Common myeloid progenitor, CD34-positive (primary cell): Measurements from ENCODE around the gene IRAK1.

Source experiments
- CTCF ChIA-PET: fragments of 350-600 bp; sonication (Branson Sonifier 250); formaldehyde crosslinking; loops from one replicate; lab custom pipeline; 2021; ENCODE audit warnings: antibody characterized with exemption; lab: Charles Lee
- POLR2A ChIA-PET: fragments of 350-600 bp; sonication (Branson Sonifier 250); formaldehyde crosslinking; loops from one replicate; lab custom pipeline; 2021; ENCODE audit warnings: antibody characterized with exemption; lab: Charles Lee
- DNase-seq, 3 donors: peaks; one replicate each; pipeline versions ENCODE4 v3.0.0 to v3.0.0-alpha.2; 2013
- H3K27ac ChIP-seq, 2 experiments: 1 replicate in 1 of 2; 2 replicates in 1 of 2; pipeline ENCODE4 v1.7.0; 2013; ENCODE audit warnings: inconsistent platforms in 2 of 2, low read length in 2 of 2, mild to moderate bottlenecking in 2 of 2, low read depth in 1 of 2, moderate library complexity in 1 of 2; ENCODE audit not compliant: severe bottlenecking in 2 of 2, insufficient read depth in 1 of 2, poor library complexity in 1 of 2
- H3K27me3 ChIP-seq, 5 experiments: replicated peaks in 2 of 5; 1 replicate in 3 of 5; 2 replicates in 2 of 5; pipeline versions ENCODE4 v1.6.1 to v1.7.0; 2013; ENCODE audit warnings: low read length in 4 of 5, mild to moderate bottlenecking in 2 of 5, moderate library complexity in 2 of 5, inconsistent platforms in 1 of 5; ENCODE audit not compliant: insufficient read depth in 5 of 5, control insufficient read depth in 4 of 5
- H3K36me3 ChIP-seq, 4 experiments: 1 replicate in 2 of 4; 2 replicates in 2 of 4; pipeline versions ENCODE4 v1.6.1 to v1.7.0; 2013; ENCODE audit warnings: low read length in 3 of 4, control low read depth in 1 of 4, mild to moderate bottlenecking in 1 of 4; ENCODE audit not compliant: control insufficient read depth in 4 of 4, insufficient read depth in 4 of 4
- H3K4me1 ChIP-seq, 4 experiments: 1 replicate in 3 of 4; 2 replicates in 1 of 4; pipeline versions ENCODE4 v1.6.1 to v1.7.1; 2013; ENCODE audit warnings: low read length in 3 of 4, mild to moderate bottlenecking in 3 of 4, control low read depth in 1 of 4, inconsistent platforms in 1 of 4, moderate library complexity in 1 of 4; ENCODE audit not compliant: control insufficient read depth in 4 of 4, insufficient read depth in 4 of 4; ENCODE audit errors: control extremely low read depth in 1 of 4
- H3K4me3 ChIP-seq, 7 experiments: 1 replicate in 4 of 7; 2 replicates in 3 of 7; pipeline versions ENCODE4 v1.5.1 to v1.7.0; 2013; ENCODE audit warnings: mild to moderate bottlenecking in 7 of 7, low read length in 6 of 7, moderate library complexity in 6 of 7, inconsistent platforms in 2 of 7, low read depth in 2 of 7, control low read depth in 1 of 7; ENCODE audit not compliant: insufficient read depth in 4 of 7, control insufficient read depth in 1 of 7; ENCODE audit errors: extremely low read depth in 1 of 7
- H3K9me3 ChIP-seq, 5 experiments: 1 replicate in 4 of 5; 2 replicates in 1 of 5; pipeline versions ENCODE4 v1.6.1 to v1.7.1; 2013; ENCODE audit warnings: low read length in 4 of 5, mild to moderate bottlenecking in 2 of 5, inconsistent platforms in 1 of 5, low read depth in 1 of 5, moderate library complexity in 1 of 5; ENCODE audit not compliant: control insufficient read depth in 4 of 5, insufficient read depth in 2 of 5; ENCODE audit errors: control extremely low read depth in 1 of 5
- WGBS: methylation state at CpG from one replicate; pipeline ENCODE4 v1.1.5; 2013; ENCODE audit not compliant: insufficient coverage; 5-methylcytosine and 5-hydroxymethylcytosine counted together

The IRAK1 gene

GRCh38 chrX:154027986-154028385 lies 8.3 kb upstream of the IRAK1 start:
- Histone ChIP-seq H3K27ac (no peak overlapping the region), H3K36me3 (peaks cover 3 to 59% (median 21%) of the 10 kb centered on the region in 4 experiments)

DNA sequence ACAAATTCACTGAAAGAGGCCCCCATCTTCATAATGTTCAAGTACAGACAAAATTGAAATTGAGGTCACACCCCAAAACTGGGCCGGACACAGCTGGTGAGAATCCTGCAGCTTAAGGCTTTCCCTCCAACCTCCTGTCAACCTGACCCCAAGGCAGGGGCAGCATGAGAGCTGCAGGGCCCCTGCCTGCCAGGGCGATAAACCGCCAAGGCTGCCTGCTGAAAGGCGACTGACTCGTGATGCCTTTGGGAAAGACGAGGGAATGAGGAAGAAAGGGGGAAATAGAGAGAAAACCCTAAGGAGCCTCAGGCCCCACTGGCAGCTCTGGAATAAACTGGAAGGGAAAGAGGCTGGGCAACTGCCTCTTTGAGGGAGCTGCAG lies 7.3 kb upstream of the IRAK1 start:
- no peak for DNase-seq
- H3K27me3 ChIP-seq, result peaks cover 0 to 51% (median 0%) of the 10 kb centered on the region in 5 experiments
- H3K36me3 ChIP-seq, result peaks cover 3 to 52% (median 18%) of the 10 kb centered on the region in 4 experiments
- ChIA-PET CTCF (interaction anchor here (1.0 to 2.3 kb wide), 5 partner anchors 14 to 61 kb away, joined by 3 to 6 read pairs (median 5); no protein-coding TSS in a partner anchor), POLR2A (no interaction called here)
- H3K4me1 ChIP-seq, result peaks cover 0 to 10% (median 4%) of the 10 kb centered on the region in 4 experiments
- no peaks in the 10 kb centered on the region for H3K9me3 ChIP-seq
- 96% methylated on average over 4 of the region's 6 CpGs for WGBS
- H3K4me3 ChIP-seq, result no peak overlapping the region
- no peak overlapping the region for H3K27ac ChIP-seq

More at GRCh38 chrX:154027986-154028385, 8.3 kb upstream of the IRAK1 start:
- CTCF ChIA-PET, result interaction anchor here (1.0 to 2.3 kb wide), 6 partner anchors 8 to 62 kb away, joined by 3 to 6 read pairs (median 4); no protein-coding TSS in a partner anchor
- WGBS, result 60% methylated on average over 1 of the region's 1 CpG
- H3K27me3 ChIP-seq, result peaks cover 0 to 44% (median 0%) of the 10 kb centered on the region in 5 experiments
- H3K4me3 ChIP-seq, result no peak overlapping the region
- H3K4me1 ChIP-seq, result peaks cover 0 to 6% (median 1%) of the 10 kb centered on the region in 4 experiments
- no peak for DNase-seq
- POLR2A ChIA-PET, result interaction anchor here (0.6 kb wide), 1 partner anchor 66 kb away, joined by 4 read pairs; no protein-coding TSS in a partner anchor
- no peaks in the 10 kb centered on the region for H3K9me3 ChIP-seq

DNA sequence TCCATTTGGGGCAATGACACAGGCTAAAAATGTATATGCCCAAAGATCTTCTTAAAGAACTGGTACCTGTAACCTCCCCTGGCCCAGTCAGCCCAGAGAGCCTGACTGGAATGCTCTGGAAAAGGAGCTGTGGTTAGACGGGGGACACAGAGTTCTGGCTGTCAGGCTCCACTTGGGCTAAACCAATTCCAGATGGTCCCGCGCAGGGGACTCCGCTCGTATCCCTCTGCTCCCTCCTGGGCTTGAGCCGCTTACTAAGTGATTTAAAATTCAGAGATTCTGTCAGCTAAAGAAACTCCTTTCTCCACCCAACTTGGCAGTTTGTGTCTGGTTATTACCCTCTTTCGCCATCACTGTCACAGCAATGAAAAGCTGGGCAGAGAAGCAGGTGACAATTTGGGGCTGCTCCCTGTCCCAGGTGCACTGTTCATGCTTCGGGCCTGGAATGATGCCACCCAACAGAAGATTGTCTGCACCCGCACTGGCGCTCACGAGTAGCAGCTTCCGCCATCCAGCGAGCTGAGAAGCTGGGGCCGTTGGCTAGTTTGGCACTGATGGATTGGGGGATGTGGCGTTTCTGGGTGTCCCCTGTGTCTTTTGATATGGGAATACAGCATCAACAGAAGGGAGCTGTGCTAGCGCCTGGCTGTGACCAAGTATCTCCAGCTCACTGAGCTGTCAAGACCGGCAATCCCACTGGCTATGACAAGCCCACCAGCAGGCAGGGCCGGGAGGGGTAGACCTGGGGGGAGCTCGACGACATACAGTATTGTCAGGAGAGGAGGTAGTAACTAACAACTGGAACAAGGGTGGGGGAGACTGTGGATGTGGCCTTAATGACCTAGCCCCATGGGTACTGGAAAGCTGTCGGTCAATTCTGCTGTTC lies 6.7 kb upstream of the IRAK1 start:
- H3K4me3 ChIP-seq, result no peak overlapping the region
- peaks cover 0 to 51% (median 0%) of the 10 kb centered on the region in 5 experiments for H3K27me3 ChIP-seq
- POLR2A ChIA-PET, result no interaction called here
- peaks cover 0 to 10% (median 6%) of the 10 kb centered on the region in 4 experiments for H3K4me1 ChIP-seq
- peaks cover 0 to 46% (median 15%) of the 10 kb centered on the region in 4 experiments for H3K36me3 ChIP-seq
- no peaks in the 10 kb centered on the region for H3K9me3 ChIP-seq
- DNase-seq, result no peak
- WGBS, result 95% methylated on average over 21 of the region's 21 CpGs
- H3K27ac ChIP-seq, result no peak overlapping the region
- CTCF ChIA-PET, result interaction anchor here (1.0 to 2.3 kb wide), 4 partner anchors 16 to 23 kb away, joined by 3 to 6 read pairs (median 5); no protein-coding TSS in a partner anchor

DNA sequence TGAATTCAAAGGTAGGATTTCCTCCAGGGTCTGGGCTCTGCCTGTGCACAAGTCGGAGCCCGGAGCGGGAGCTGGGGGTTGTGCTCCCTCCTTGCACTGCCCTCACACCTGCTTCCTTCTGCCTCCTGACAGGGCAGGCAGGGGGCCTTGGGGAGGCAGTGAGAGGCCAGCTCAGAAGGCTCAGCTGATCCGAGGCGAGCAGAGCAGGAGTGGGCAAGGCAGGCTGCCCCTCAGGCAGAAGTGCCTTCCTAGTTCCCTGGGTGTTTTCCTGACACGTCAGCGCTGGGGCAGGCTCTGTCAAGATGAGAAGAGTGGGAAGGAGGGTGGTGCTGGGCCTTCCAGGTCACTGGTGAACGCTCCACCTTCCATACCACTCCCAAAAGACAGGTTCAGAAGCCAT lies 5.5 kb upstream of the IRAK1 start:
- Histone ChIP-seq H3K4me1 (peaks cover 0 to 21% (median 18%) of the 10 kb centered on the region in 4 experiments), H3K27ac (peak overlapping the region in 1 of 2 experiments; percentile 43), H3K9me3 (no peaks in the 10 kb centered on the region), H3K4me3 (no peak overlapping the region), H3K36me3 (peaks cover 0 to 35% (median 11%) of the 10 kb centered on the region in 4 experiments), H3K27me3 (peaks cover 0 to 50% (median 0%) of the 10 kb centered on the region in 5 experiments)
- ChIA-PET CTCF (interaction anchor here (1.4 kb wide), 1 partner anchor 24 kb away, joined by 5 read pairs; no protein-coding TSS in a partner anchor), POLR2A (no interaction called here)
- no peak for DNase-seq
- WGBS, result 70% methylated on average over 6 of the region's 8 CpGs

DNA sequence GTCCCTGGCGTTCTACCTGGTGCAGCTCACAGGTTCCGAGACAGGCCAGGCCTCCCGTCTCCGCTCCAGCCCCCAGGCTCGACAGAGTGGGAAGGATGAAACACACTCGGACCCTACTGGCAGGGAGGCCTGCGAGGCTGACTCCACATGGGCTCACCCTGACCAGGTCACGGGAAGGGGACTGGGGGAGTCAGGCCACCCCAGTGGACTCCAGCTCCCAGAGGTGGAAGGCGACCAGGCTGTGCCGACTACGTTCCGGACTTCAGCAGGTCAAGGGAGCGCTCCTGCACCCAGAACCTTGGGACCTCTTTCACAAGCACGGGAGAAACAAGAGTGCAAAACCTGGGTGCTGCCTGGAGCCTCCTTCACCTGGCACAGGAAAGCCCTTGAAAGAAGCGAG lies 4.6 kb upstream of the IRAK1 start:
- POLR2A ChIA-PET, result no interaction called here
- Histone ChIP-seq H3K27me3 (peaks cover 0 to 46% (median 0%) of the 10 kb centered on the region in 5 experiments), H3K4me1 (peaks cover 0 to 23% (median 19%) of the 10 kb centered on the region in 4 experiments), H3K9me3 (no peaks in the 10 kb centered on the region), H3K36me3 (peaks cover 0 to 27% (median 7%) of the 10 kb centered on the region in 4 experiments), H3K27ac (no peak overlapping the region), H3K4me3 (no peak overlapping the region)
- 88% methylated on average over 15 of the region's 15 CpGs for WGBS
- CTCF ChIA-PET, result no interaction called here
- no peak for DNase-seq

DNA sequence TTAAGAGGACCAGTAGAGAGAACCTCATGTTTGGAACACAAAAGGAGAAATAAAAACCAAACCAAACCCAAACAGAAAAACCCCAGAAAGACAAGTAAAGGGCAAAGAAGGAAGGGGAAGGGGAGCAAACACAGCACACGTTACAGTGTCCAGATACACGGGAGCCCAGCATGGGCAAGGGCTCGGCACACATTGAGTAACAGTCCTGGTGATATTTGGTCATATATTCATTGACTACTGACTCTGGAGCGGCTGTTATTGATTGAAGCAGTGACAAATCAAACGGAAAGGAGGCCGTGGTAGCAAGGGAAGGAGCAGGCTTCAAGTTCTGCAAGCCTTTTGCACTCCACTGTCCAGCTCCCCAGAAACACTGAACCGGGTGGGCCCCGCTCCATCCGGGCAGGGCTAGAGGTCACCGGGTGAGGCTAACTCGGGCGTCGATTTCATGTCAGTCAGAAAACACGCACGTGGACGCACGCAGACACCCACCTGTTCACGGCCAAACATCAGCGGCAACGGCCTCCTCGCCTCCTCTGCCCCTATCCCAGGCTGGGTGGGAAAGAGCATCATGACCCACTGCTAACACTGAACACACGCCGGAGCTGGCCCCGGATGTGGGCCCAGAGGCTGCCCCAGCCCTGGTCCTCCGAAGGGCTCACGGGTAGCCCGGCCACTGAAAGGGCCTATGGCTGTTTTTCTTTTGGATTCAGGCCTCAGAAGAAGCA lies 3.7 kb upstream of the IRAK1 start:
- no peak overlapping the region for H3K27ac ChIP-seq

More for the DNA sequence above, 3.7 kb upstream of the IRAK1 start:
- H3K4me1 ChIP-seq, result peaks cover 0 to 30% (median 22%) of the 10 kb centered on the region in 4 experiments
- H3K36me3 ChIP-seq, result peaks cover 0 to 23% (median 6%) of the 10 kb centered on the region in 4 experiments
- DNase-seq, result no peak
- H3K27me3 ChIP-seq, result peaks cover 0 to 41% (median 0%) of the 10 kb centered on the region in 5 experiments
- no peak overlapping the region for H3K4me3 ChIP-seq
- POLR2A ChIA-PET, result no interaction called here
- CTCF ChIA-PET, result no interaction called here
- WGBS, result 93% methylated on average over 27 of the region's 27 CpGs
- H3K9me3 ChIP-seq, result no peaks in the 10 kb centered on the region
